Stimulated activated naive CD4-positive, alpha-beta T cell treated with Interleukin-2 at 50 U/mL for 16 hours (primary cell): Measurements from ENCODE around the gene LAMA3.
A peak's percentile ranks its signal among the peaks of the same experiment; 100 is the strongest.

Experiments used
- DNase-seq: peaks from one replicate; lab custom pipeline; 2025; lab: John Stamatoyannopoulos, UW

Gene LAMA3

GRCh38 chr18:23971666-23972230, 282.5 kb downstream of the LAMA3 start:
- no peak for DNase-seq

- peak; percentile 33 for DNase-seq
Measured at GRCh38 chr18:23972453-23972852, 283.2 kb downstream of the LAMA3 start.

- DNase-seq: no peak
Measured at GRCh38 chr18:23977103-23977502, 287.9 kb downstream of the LAMA3 start.

GRCh38 chr18:23977719-23978483, 288.6 kb downstream of the LAMA3 start:
- no peak for DNase-seq

GRCh38 chr18:23981369-23981980, 292.2 kb downstream of the LAMA3 start:
- no peak for DNase-seq

GRCh38 chr18:23982155-23983079, 293.2 kb downstream of the LAMA3 start:
- no peak for DNase-seq

- DNase-seq: no peak
Measured at GRCh38 chr18:23983112-23983511, 293.9 kb downstream of the LAMA3 start.

- peak; percentile 10 for DNase-seq
Measured at GRCh38 chr18:23986600-23987359, 297.5 kb downstream of the LAMA3 start.

GRCh38 chr18:23990474-23991410, 301.5 kb downstream of the LAMA3 start:
- no peak for DNase-seq

GRCh38 chr18:23992089-23992940, 303.1 kb downstream of the LAMA3 start:
- DNase-seq: peak; percentile 30

GRCh38 chr18:23992941-23993280, 303.7 kb downstream of the LAMA3 start:
- DNase-seq: no peak

- peak; percentile 25 for DNase-seq
Measured at GRCh38 chr18:23994361-23994902, 305.2 kb downstream of the LAMA3 start.

- DNase-seq: no peak
Measured at GRCh38 chr18:23995180-23995579, 305.9 kb downstream of the LAMA3 start.

- DNase-seq: no peak
Measured at GRCh38 chr18:23998018-23998417, 308.8 kb downstream of the LAMA3 start.

GRCh38 chr18:23998820-23999219, 309.6 kb downstream of the LAMA3 start:
- no peak for DNase-seq

- DNase-seq: peak; percentile 34
Measured at GRCh38 chr18:24000613-24001490, 311.6 kb downstream of the LAMA3 start.

GRCh38 chr18:24002479-24002878, 313.2 kb downstream of the LAMA3 start:
- DNase-seq: no peak

- DNase-seq: no peak
Measured at GRCh38 chr18:24003288-24003687, 314.0 kb downstream of the LAMA3 start.
